SK-N-SH (cell line): ENCODE results near the gene UTP25. TPM values are rescaled to one million over a fixed set of nuclear protein-coding genes. Genes with fewer than 3 reads are reported as not detected.
A peak's percentile ranks its signal among the peaks of the same experiment; 100 is the strongest.
"Not testable (repeated sequence)": the region's sequence is repeated elsewhere in the genome, so short reads cannot be mapped to it uniquely, and the experiment has no call there.

Experiments
- CTCF ChIA-PET: fragments of 300-600, 350-600 bp; formaldehyde crosslinking; extraction: SDS; loops from one replicate; lab custom pipeline; 2021; lab: Yijun Ruan, JAX
- POLR2A ChIA-PET: fragments of 350-600 bp; sonication (Branson Sonifier 250); formaldehyde crosslinking; extraction: SDS; loops from one replicate; lab custom pipeline; 2020; ENCODE audit warnings: antibody characterized with exemption, inconsistent platforms; lab: Yijun Ruan, JAX
- DNase-seq: peaks from one replicate; pipeline ENCODE4 v3.0.0; 2012
- H2AFZ ChIP-seq: fragments of 200-600 bp; sonication (generic); 2 replicates; pipeline ENCODE4 v1.8.1; 2016; ENCODE audit warnings: antibody characterized with exemption, mild to moderate bottlenecking, low read depth
- H3F3A ChIP-seq: fragments of 200-600 bp; sonication (generic); replicated peaks from 2 replicates; pipeline ENCODE3; 2016; ENCODE audit warnings: antibody characterized with exemption, mild to moderate bottlenecking; ENCODE audit not compliant: insufficient read depth
- H3K27ac ChIP-seq, 2 experiments: fragments of 200-500 bp in 1 of 2; fragments of 200-600 bp in 1 of 2; sonication (Bioruptor generic) in 1 of 2; sonication (generic), shearing (Covaris generic) in 1 of 2; 2 replicates each; pipeline versions ENCODE4 v1.5.1 to v1.6.1; 2014 to 2016; ENCODE audit warnings: low read depth in 2 of 2, inconsistent platforms in 1 of 2, low read length in 1 of 2, mild to moderate bottlenecking in 1 of 2, mixed read lengths in 1 of 2
- H3K27me3 ChIP-seq: fragments of 200-600 bp; sonication (generic), shearing (Covaris generic); 2 replicates; pipeline ENCODE4 v1.6.1; 2016; ENCODE audit warnings: mixed run types; ENCODE audit not compliant: insufficient read depth
- H3K36me3 ChIP-seq, 2 experiments: fragments of 200-500 bp in 1 of 2; fragments of 200-600 bp in 1 of 2; sonication (Bioruptor generic) in 1 of 2; sonication (generic) in 1 of 2; replicated peaks in 1 of 2; 2 replicates each; pipeline versions ENCODE3 to v1.5.1; 2014 to 2016; ENCODE audit warnings: low read length in 1 of 2, mild to moderate bottlenecking in 1 of 2; ENCODE audit not compliant: insufficient read depth in 2 of 2, control insufficient read depth in 1 of 2
- H3K4me1 ChIP-seq, 2 experiments: fragments of 200-500 bp in 1 of 2; fragments of 200-600 bp in 1 of 2; sonication (Bioruptor generic) in 1 of 2; sonication (generic), shearing (Covaris generic) in 1 of 2; 2 replicates each; pipeline versions ENCODE4 v1.5.1 to v1.6.1; 2014 to 2016; ENCODE audit warnings: low read depth in 1 of 2, low read length in 1 of 2, mixed run types in 1 of 2; ENCODE audit not compliant: insufficient read depth in 2 of 2, control insufficient read depth in 1 of 2
- H3K4me2 ChIP-seq: fragments of 200-600 bp; sonication (generic), shearing (Covaris generic); 2 replicates; pipeline ENCODE4 v1.6.1; 2017; ENCODE audit warnings: mixed run types
- H3K4me3 ChIP-seq, 2 experiments: fragments of 200-500 bp in 1 of 2; fragments of 200-600 bp in 1 of 2; sonication (Bioruptor generic) in 1 of 2; sonication (generic), shearing (Covaris generic) in 1 of 2; 2 replicates each; pipeline versions ENCODE4 v1.5.1 to v1.8.1; 2014 to 2016; ENCODE audit warnings: low read depth in 2 of 2, inconsistent platforms in 1 of 2, low read length in 1 of 2, mild to moderate bottlenecking in 1 of 2, mixed read lengths in 1 of 2, moderate library complexity in 1 of 2
- H3K79me2 ChIP-seq: fragments of 200-600 bp; sonication (generic); 2 replicates; pipeline ENCODE4 v1.8.1; 2017; ENCODE audit warnings: mild to moderate bottlenecking; ENCODE audit not compliant: insufficient read depth
- H3K9ac ChIP-seq: fragments of 200-600 bp; sonication (generic); 2 replicates; pipeline ENCODE4 v1.6.1; 2017; ENCODE audit warnings: mixed run types
- H3K9me2 ChIP-seq: fragments of 200-600 bp; sonication (generic); 2 replicates; pipeline ENCODE4 v1.6.1; 2017; ENCODE audit warnings: mixed run types
- H3K9me3 ChIP-seq: fragments of 200-600 bp; sonication (generic); 2 replicates; pipeline ENCODE4 v1.6.1; 2017; ENCODE audit warnings: mixed run types, mild to moderate bottlenecking, moderate library complexity
- H4K20me1 ChIP-seq: fragments of 200-600 bp; sonication (generic); 2 replicates; pipeline ENCODE4 v1.6.1; 2017; ENCODE audit warnings: mild to moderate bottlenecking, mixed run types; ENCODE audit not compliant: insufficient read depth
- JUND ChIP-seq: IDR thresholded peaks from 2 replicates; pipeline ENCODE4 v1.4.0; 2012
- SIN3A ChIP-seq: IDR thresholded peaks from 2 replicates; pipeline ENCODE4 v1.6.1; 2012; ENCODE audit warnings: low read depth, mild to moderate bottlenecking, low read length, moderate library complexity, borderline replicate concordance
- USF2 ChIP-seq: fragments of 150-350 bp; IDR thresholded peaks from 2 replicates; pipeline ENCODE4 v1.6.1; 2017; ENCODE audit warnings: antibody characterized with exemption, low read length, low read depth, borderline replicate concordance
- ZBTB33 ChIP-seq: IDR thresholded peaks from 2 replicates; pipeline ENCODE4 v1.4.0; 2012; ENCODE audit warnings: low read depth, borderline replicate concordance
- WGBS: methylation state at CpG from one replicate; pipeline ENCODE4 v1.1.6; 2017; ENCODE audit warnings: low lambda C conversion rate; 5-methylcytosine and 5-hydroxymethylcytosine counted together
- polyA plus RNA-seq, 3 experiments: library from polyadenylated mRNA; depleted of rRNA; stranded (reverse); fragments of >200 nt; gene quantifications; 2 replicates each; pipeline ENCODE4 v1.2.3, GENCODE V29; 2012

The UTP25 gene
- polyA plus RNA-seq, 1 of the 3 experiments (the other 2 are of a cell fraction): 6.3 TPM

GRCh38 chr1:209896346-209896745 is 68.6 kb downstream of the UTP25 start:
- 84% methylated on average over 4 of the region's 4 CpGs for WGBS
- Histone ChIP-seq H3K36me3 (no peaks in the 10 kb centered on the region), H4K20me1 (no peaks in the 10 kb centered on the region), H3K27ac (peak overlapping the region in 1 of 2 experiments; percentile 97; a peak in 2 of 4 replicates), H3K9ac (peak overlapping the region; percentile 59; the same call in 1 of the 2 replicates), H3K79me2 (no peaks in the 10 kb centered on the region), H3K9me3 (no peaks in the 10 kb centered on the region), H3K27me3 (no peaks in the 10 kb centered on the region), H3K4me2 (peak overlapping the region; percentile 22; the same call in 1 of the 2 replicates), H3K4me3 (no peak overlapping the region), H3K9me2 (no peaks in the 10 kb centered on the region), H2AFZ (no peak overlapping the region), H3F3A (peaks cover 34% of the 10 kb centered on the region), H3K4me1 (peaks cover under 1 to 34% of the 10 kb centered on the region in 2 experiments; a peak in 2 of 4 replicates)
- no peak for TF ChIP-seq ZBTB33
- TF ChIP-seq SIN3A: no peak
- no peak for TF ChIP-seq JUND
- TF ChIP-seq USF2: no peak
- no peak for DNase-seq
- ChIA-PET POLR2A (no interaction called here), CTCF (interaction anchor here (0.6 to 1.2 kb wide), 4 partner anchors 13 to 1575 kb away, joined by 3 to 4 read pairs (median 4); no protein-coding TSS in a partner anchor)

GRCh38 chr1:209898271-209898670 is 70.5 kb downstream of the UTP25 start:
- POLR2A ChIA-PET, H4K20me1 ChIP-seq, H3K36me3 ChIP-seq, H3K27me3 ChIP-seq, H3K79me2 ChIP-seq, H3K9me2 ChIP-seq, H3K27ac ChIP-seq, H3K4me3 ChIP-seq, DNase-seq, H3K9ac ChIP-seq, H3K9me3 ChIP-seq, H2AFZ ChIP-seq, H3K4me2 ChIP-seq: not testable (repeated sequence)
- CTCF ChIA-PET: interaction anchor here (0.6 to 1.1 kb wide), 3 partner anchors 12 to 244 kb away, joined by 3 read pairs; no protein-coding TSS in a partner anchor
- WGBS: 89% methylated on average over 4 of the region's 6 CpGs
- Histone ChIP-seq H3K4me1 (peaks cover 0 to 35% of the 10 kb centered on the region in 2 experiments; a peak in 2 of 4 replicates), H3F3A (peaks cover 32% of the 10 kb centered on the region)

- no CpG with 5 or more reads among the region's 21 CpGs for WGBS
- POLR2A ChIA-PET: not testable (repeated sequence)
- CTCF ChIA-PET: interaction anchor here (0.6 to 1.1 kb wide), 3 partner anchors 12 to 244 kb away, joined by 3 read pairs; no protein-coding TSS in a partner anchor
Measured at GRCh38 chr1:209898851-209899250, 71.1 kb downstream of the UTP25 start.

More at GRCh38 chr1:209898851-209899250, 71.1 kb downstream of the UTP25 start:
- not testable (repeated sequence) for H3K9ac ChIP-seq, H3K9me2 ChIP-seq, H3K27me3 ChIP-seq, H4K20me1 ChIP-seq, H3K27ac ChIP-seq, H3K36me3 ChIP-seq, H3K4me2 ChIP-seq, DNase-seq, H3K4me3 ChIP-seq, H3K79me2 ChIP-seq, H2AFZ ChIP-seq, H3K9me3 ChIP-seq
- H3F3A ChIP-seq: peaks cover 32% of the 10 kb centered on the region
- H3K4me1 ChIP-seq: peaks cover 0 to 35% of the 10 kb centered on the region in 2 experiments; a peak in 2 of 4 replicates
